Measurements from ENCODE around the gene NME7.
A peak's percentile ranks its signal among the peaks of the same experiment; 100 is the strongest.

Gene NME7

GRCh38 chr1:169110689-169111447, 256.7 kb downstream of the NME7 start (continued):
- TF ChIP-seq, protein P1, sequence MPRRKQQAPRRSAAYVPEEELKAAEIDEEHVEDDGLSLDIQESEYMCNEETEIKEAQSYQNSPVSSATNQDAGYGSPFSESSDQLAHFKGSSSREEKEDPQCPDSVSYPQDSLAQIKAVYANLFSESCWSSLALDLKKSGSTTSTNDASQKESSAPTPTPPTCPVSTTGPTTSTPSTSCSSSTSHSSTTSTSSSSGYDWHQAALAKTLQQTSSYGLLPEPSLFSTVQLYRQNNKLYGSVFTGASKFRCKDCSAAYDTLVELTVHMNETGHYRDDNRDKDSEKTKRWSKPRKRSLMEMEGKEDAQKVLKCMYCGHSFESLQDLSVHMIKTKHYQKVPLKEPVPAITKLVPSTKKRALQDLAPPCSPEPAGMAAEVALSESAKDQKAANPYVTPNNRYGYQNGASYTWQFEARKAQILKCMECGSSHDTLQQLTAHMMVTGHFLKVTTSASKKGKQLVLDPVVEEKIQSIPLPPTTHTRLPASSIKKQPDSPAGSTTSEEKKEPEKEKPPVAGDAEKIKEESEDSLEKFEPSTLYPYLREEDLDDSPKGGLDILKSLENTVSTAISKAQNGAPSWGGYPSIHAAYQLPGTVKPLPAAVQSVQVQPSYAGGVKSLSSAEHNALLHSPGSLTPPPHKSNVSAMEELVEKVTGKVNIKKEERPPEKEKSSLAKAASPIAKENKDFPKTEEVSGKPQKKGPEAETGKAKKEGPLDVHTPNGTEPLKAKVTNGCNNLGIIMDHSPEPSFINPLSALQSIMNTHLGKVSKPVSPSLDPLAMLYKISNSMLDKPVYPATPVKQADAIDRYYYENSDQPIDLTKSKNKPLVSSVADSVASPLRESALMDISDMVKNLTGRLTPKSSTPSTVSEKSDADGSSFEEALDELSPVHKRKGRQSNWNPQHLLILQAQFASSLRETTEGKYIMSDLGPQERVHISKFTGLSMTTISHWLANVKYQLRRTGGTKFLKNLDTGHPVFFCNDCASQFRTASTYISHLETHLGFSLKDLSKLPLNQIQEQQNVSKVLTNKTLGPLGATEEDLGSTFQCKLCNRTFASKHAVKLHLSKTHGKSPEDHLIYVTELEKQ (tag by site-specific recombination; IDR thresholded peaks at IDR 0.05; ENCODE audit: borderline replicate concordance) = no peak
- TF ChIP-seq ZNF223 (tag by site-specific recombination; IDR thresholded peaks at IDR 0.05) = no peak
- TF ChIP-seq ZNF18 (tag by site-specific recombination; IDR thresholded peaks at IDR 0.05) = no peak
- no peak for TF ChIP-seq KLF9 (tag by site-specific recombination; IDR thresholded peaks at IDR 0.05; ENCODE audit: low read depth)
- TF ChIP-seq ZNF341 (tag by site-specific recombination; IDR thresholded peaks at IDR 0.05; ENCODE audit: low read depth) = no peak

DNA sequence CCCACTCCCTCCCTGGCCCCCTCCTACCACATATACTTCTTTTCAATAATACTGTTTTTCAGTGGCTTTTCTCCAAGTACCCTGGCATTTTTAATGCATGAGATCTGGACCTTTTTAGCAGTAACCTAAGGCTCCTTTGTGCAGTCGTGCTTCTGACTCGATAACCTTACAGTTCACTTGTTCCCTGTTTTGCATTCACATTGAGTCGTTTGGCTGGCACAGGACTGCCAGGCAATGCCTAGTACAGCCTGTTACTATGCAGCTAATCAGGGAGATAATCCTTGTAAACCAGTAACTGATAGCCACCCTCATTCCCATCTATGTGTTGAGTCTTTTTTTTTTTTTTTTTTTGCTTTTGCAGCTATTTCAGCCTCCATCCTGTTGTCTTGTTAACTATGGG, 257.4 kb downstream of the NME7 start:
- Histone ChIP-seq H3K27ac (ENCODE audit: extremely low read depth, low read depth, low read length) (no peak overlapping the region), H3K36me3 (ENCODE audit: control insufficient read depth in 2 of 2, insufficient read depth in 1 of 2, low read length in 2 of 2) (peaks cover 28 to 36% of the 10 kb centered on the region in 2 experiments), H3K4me1 (ENCODE audit: control insufficient read depth, insufficient read depth, low read length) (peaks cover 24% of the 10 kb centered on the region), H3K9me3 (ENCODE audit: control insufficient read depth, insufficient read depth, low read depth, low read length) (no peaks in the 10 kb centered on the region), H3K4me3 (ENCODE audit: low read depth, low read length) (peak overlapping the region; percentile 5; the same call in 1 of the 2 replicates)
- ChIA-PET POLR2A (no interaction called here), CTCF (interaction anchor here (0.5 to 1.6 kb wide), 3 partner anchors 87 to 507 kb away, joined by 3 to 9 read pairs (median 4); no protein-coding TSS in a partner anchor)
- TF ChIP-seq ZNF610 (tag by site-specific recombination; IDR thresholded peaks at IDR 0.05; ENCODE audit: borderline replicate concordance) = no peak
- TF ChIP-seq ZNF266 (tag by site-specific recombination; IDR thresholded peaks at IDR 0.05; ENCODE audit: low read depth) = no peak
- TF ChIP-seq BCL11B (tag by site-specific recombination; IDR thresholded peaks at IDR 0.05; ENCODE audit: low read depth) = no peak
- TF ChIP-seq ZBTB1 (tag by site-specific recombination; IDR thresholded peaks at IDR 0.05) = no peak
- no peak for TF ChIP-seq ZNF571 (tag by site-specific recombination; IDR thresholded peaks at IDR 0.05)
- no peak for TF ChIP-seq ZNF214 (tag by site-specific recombination; IDR thresholded peaks at IDR 0.05; ENCODE audit: borderline replicate concordance)
- no peak for TF ChIP-seq ZNF544 (tag by site-specific recombination; IDR thresholded peaks at IDR 0.05)

- Histone ChIP-seq H3K4me1 (ENCODE audit: control insufficient read depth, insufficient read depth, low read length) (peaks cover 26% of the 10 kb centered on the region), H3K4me3 (ENCODE audit: low read depth, low read length) (peak overlapping the region; percentile 9), H3K27ac (ENCODE audit: extremely low read depth, low read depth, low read length) (peak overlapping the region; percentile 6; the same call in 1 of the 2 replicates), H3K9me3 (ENCODE audit: control insufficient read depth, insufficient read depth, low read depth, low read length) (no peaks in the 10 kb centered on the region), H3K36me3 (ENCODE audit: control insufficient read depth in 2 of 2, insufficient read depth in 1 of 2, low read length in 2 of 2) (peaks cover 25 to 35% of the 10 kb centered on the region in 2 experiments)
- CTCF ChIA-PET = interaction anchor here (0.6 to 1.6 kb wide), 5 partner anchors 28 to 767 kb away, joined by 3 to 9 read pairs (median 4); no protein-coding TSS in a partner anchor
- POLR2A ChIA-PET = no interaction called here
- no peak for TF ChIP-seq ZNF324 (tag by site-specific recombination; IDR thresholded peaks at IDR 0.05)
- no peak for TF ChIP-seq ZNF121 (tag by site-specific recombination; IDR thresholded peaks at IDR 0.05)
- TF ChIP-seq ZNF707 (tag by site-specific recombination; IDR thresholded peaks at IDR 0.05) = no peak
- TF ChIP-seq ZNF555 (tag by site-specific recombination; conservative IDR thresholded peaks at IDR 0.05) = no peak
- TF ChIP-seq KLF1 (tag by site-specific recombination; IDR thresholded peaks at IDR 0.05) = no peak
- TF ChIP-seq, protein P2, sequence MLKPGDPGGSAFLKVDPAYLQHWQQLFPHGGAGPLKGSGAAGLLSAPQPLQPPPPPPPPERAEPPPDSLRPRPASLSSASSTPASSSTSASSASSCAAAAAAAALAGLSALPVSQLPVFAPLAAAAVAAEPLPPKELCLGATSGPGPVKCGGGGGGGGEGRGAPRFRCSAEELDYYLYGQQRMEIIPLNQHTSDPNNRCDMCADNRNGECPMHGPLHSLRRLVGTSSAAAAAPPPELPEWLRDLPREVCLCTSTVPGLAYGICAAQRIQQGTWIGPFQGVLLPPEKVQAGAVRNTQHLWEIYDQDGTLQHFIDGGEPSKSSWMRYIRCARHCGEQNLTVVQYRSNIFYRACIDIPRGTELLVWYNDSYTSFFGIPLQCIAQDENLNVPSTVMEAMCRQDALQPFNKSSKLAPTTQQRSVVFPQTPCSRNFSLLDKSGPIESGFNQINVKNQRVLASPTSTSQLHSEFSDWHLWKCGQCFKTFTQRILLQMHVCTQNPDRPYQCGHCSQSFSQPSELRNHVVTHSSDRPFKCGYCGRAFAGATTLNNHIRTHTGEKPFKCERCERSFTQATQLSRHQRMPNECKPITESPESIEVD (tag by site-specific recombination; IDR thresholded peaks at IDR 0.05) = peak; percentile 65
- TF ChIP-seq ZBTB20 (tag by site-specific recombination; IDR thresholded peaks at IDR 0.05) = peak; percentile 87
- TF ChIP-seq ZNF600 (tag by site-specific recombination; IDR thresholded peaks at IDR 0.05) = peak; percentile 64; the same call in 1 of the 2 replicates
- TF ChIP-seq ZNF202 (tag by site-specific recombination; IDR thresholded peaks at IDR 0.05; ENCODE audit: borderline replicate concordance) = no peak
- 0 out of 2 replicates have a peak, but pooled peaks have one; percentile 11 for TF ChIP-seq OSR2 (tag by site-specific recombination; IDR thresholded peaks at IDR 0.05)
- no peak for TF ChIP-seq ZNF19 (tag by site-specific recombination; IDR thresholded peaks at IDR 0.05; ENCODE audit: low read depth)
- TF ChIP-seq ZNF248 (tag by site-specific recombination; IDR thresholded peaks at IDR 0.05) = no peak
- TF ChIP-seq ZNF449 (tag by site-specific recombination; IDR thresholded peaks at IDR 0.05) = no peak
Observed at GRCh38 chr1:169109561-169110134, 257.9 kb downstream of the NME7 start.

All from HEK293 (cell line).